ENCODE measurements around the gene TBC1D1. TPM values are rescaled to one million over a fixed set of nuclear protein-coding genes. Genes with fewer than 3 reads are reported as not detected.

The TBC1D1 gene
- total RNA-seq, 4 donors from 2014 or later = 66.2 to 120 (median 87.9) TPM

DNA sequence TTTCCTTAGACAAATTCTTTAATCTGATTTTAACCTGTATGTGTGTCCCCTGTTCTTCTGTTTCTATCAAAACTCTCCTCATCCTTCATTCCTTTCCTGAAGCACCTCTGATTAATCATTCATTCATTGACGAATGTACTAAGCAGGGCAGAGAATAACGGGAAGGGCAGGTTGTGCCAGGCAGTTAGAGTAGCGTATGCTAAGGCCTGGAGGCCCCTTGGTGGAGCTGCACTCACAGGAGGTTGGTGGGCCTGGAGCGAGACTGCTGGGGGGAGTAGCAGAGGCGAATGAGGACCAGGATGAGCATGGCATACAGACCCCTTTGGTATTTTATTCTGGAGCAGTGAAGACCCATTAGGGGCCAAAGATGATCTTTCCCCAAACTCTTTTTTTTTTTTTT lies 91.9 kb downstream of the TBC1D1 start:
- H3K4me1 ChIP-seq = peaks cover 0 to 12% (median 0%) of the 10 kb centered on the region in 4 donors
- H3K36me3 ChIP-seq = no peaks in the 10 kb centered on the region
- peak overlapping the region in 1 of 4 donors; percentile 33 for H3K27ac ChIP-seq
- H3K27me3 ChIP-seq = no peaks in the 10 kb centered on the region
- no peak for TF ChIP-seq POLR2A (IDR thresholded peaks at IDR 0.05)
- TF ChIP-seq, protein P1, sequence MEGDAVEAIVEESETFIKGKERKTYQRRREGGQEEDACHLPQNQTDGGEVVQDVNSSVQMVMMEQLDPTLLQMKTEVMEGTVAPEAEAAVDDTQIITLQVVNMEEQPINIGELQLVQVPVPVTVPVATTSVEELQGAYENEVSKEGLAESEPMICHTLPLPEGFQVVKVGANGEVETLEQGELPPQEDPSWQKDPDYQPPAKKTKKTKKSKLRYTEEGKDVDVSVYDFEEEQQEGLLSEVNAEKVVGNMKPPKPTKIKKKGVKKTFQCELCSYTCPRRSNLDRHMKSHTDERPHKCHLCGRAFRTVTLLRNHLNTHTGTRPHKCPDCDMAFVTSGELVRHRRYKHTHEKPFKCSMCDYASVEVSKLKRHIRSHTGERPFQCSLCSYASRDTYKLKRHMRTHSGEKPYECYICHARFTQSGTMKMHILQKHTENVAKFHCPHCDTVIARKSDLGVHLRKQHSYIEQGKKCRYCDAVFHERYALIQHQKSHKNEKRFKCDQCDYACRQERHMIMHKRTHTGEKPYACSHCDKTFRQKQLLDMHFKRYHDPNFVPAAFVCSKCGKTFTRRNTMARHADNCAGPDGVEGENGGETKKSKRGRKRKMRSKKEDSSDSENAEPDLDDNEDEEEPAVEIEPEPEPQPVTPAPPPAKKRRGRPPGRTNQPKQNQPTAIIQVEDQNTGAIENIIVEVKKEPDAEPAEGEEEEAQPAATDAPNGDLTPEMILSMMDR (IDR thresholded peaks at IDR 0.05) = no peak
- H3K9me3 ChIP-seq = no peaks in the 10 kb centered on the region
- DNase-seq = no peak
- H3K4me3 ChIP-seq = no peak overlapping the region

GRCh38 chr4:37983951-37984350 lies 93.1 kb downstream of the TBC1D1 start:
- H3K9me3 ChIP-seq = no peaks in the 10 kb centered on the region
- TF ChIP-seq, protein P1 (IDR thresholded peaks at IDR 0.05) = no peak
- TF ChIP-seq POLR2A (IDR thresholded peaks at IDR 0.05) = no peak
- H3K4me3 ChIP-seq = no peak overlapping the region
- H3K4me1 ChIP-seq = peaks cover 0 to 3% (median 0%) of the 10 kb centered on the region in 4 donors
- no peaks in the 10 kb centered on the region for H3K27me3 ChIP-seq
- no peak overlapping the region for H3K27ac ChIP-seq
- H3K36me3 ChIP-seq = no peaks in the 10 kb centered on the region
- no peak for DNase-seq

- Histone ChIP-seq H3K27ac (no peak overlapping the region), H3K4me1 (peaks cover 0 to 4% (median 0%) of the 10 kb centered on the region in 4 donors), H3K9me3 (no peaks in the 10 kb centered on the region), H3K27me3 (no peaks in the 10 kb centered on the region), H3K36me3 (no peaks in the 10 kb centered on the region), H3K4me3 (no peak overlapping the region)
- no peak for DNase-seq
- TF ChIP-seq, protein P1 (IDR thresholded peaks at IDR 0.05) = no peak
- no peak for TF ChIP-seq POLR2A (IDR thresholded peaks at IDR 0.05)
Measured at GRCh38 chr4:37985730-37986275, 94.9 kb downstream of the TBC1D1 start.

DNA sequence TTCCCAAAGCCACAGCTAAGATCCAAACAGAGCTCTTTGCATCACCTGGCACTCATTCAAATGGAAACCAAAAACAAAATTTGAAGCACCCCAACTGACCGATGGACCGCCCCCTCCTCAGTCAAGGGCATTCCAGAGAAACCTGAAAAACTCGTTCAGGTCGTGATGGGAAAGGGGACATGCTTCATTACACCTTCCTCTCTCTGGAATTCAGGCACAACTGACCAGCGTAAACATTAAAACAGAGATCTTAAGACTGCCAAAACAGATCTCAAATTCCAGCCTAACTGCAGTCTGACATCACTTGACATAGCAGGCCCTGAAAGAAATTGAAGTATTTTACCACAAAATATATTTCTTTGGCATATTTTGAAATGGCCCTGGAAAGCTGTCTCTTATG lies 97.8 kb downstream of the TBC1D1 start:
- Histone ChIP-seq H3K9me3 (no peaks in the 10 kb centered on the region), H3K36me3 (no peaks in the 10 kb centered on the region), H3K4me1 (peaks cover 0 to 11% (median 0%) of the 10 kb centered on the region in 4 donors), H3K27me3 (no peaks in the 10 kb centered on the region), H3K27ac (no peak overlapping the region), H3K4me3 (no peak overlapping the region)
- no peak for TF ChIP-seq POLR2A (IDR thresholded peaks at IDR 0.05)
- TF ChIP-seq, protein P1 (IDR thresholded peaks at IDR 0.05) = no peak
- no peak for DNase-seq

GRCh38 chr4:37989398-37990260 lies 98.7 kb downstream of the TBC1D1 start:
- Histone ChIP-seq H3K36me3 (no peaks in the 10 kb centered on the region), H3K4me1 (peaks cover 0 to 13% (median 0%) of the 10 kb centered on the region in 4 donors), H3K9me3 (no peaks in the 10 kb centered on the region), H3K27me3 (no peaks in the 10 kb centered on the region), H3K27ac (peak overlapping the region; percentile 2 to 57 (median 20)), H3K4me3 (no peak overlapping the region)
- DNase-seq = no peak
- TF ChIP-seq, protein P1 (IDR thresholded peaks at IDR 0.05) = no peak
- TF ChIP-seq POLR2A (IDR thresholded peaks at IDR 0.05) = no peak
